Left lung (tissue), 10 donors: Measurements from ENCODE around the gene CFAP141. TPM values are rescaled to one million over a fixed set of nuclear protein-coding genes. Genes with fewer than 3 reads are reported as not detected.
A peak's percentile ranks its signal among the peaks of the same experiment; 100 is the strongest.
"Not testable (repeated sequence)": the region's sequence is repeated elsewhere in the genome, so short reads cannot be mapped to it uniquely, and the experiment has no call there.

ENCODE experiments used
- ATAC-seq: fragments of 200-7000 bp; cut with Tn5 transposase; one replicate; pipeline ENCODE4 v1.9.1; 2020; ENCODE audit warnings: moderate library complexity
- DNase-seq, 4 donors: peaks; one replicate each; pipeline ENCODE4 v3.0.0-alpha.2; 2013 to 2020
- H3K27ac ChIP-seq, 2 donors: fragments of 200-600 bp; sonication (generic) in 1 of 2; one replicate each; pipeline versions ENCODE4 v1.5.0 to v1.8.0; 2020 to 2021
- H3K27me3 ChIP-seq, 2 donors: fragments of 200-600 bp; sonication (generic) in 1 of 2; one replicate each; pipeline versions ENCODE4 v1.5.0 to v1.8.0; 2020 to 2021
- H3K36me3 ChIP-seq, 2 donors: fragments of 200-600 bp; sonication (generic) in 1 of 2; one replicate each; pipeline versions ENCODE4 v1.5.0 to v1.8.0; 2020 to 2021
- H3K4me1 ChIP-seq, 2 donors: fragments of 200-600 bp; one replicate each; pipeline ENCODE4 v1.8.0; 2021
- H3K4me3 ChIP-seq, 2 donors: fragments of 200-600 bp; sonication (generic) in 1 of 2; one replicate each; pipeline versions ENCODE4 v1.5.0 to v1.8.0; 2020 to 2021; ENCODE audit warnings: mild to moderate bottlenecking in 1 of 2
- H3K9me3 ChIP-seq, 2 donors: fragments of 200-600 bp; sonication (generic) in 1 of 2; one replicate each; pipeline versions ENCODE4 v1.5.0 to v1.8.0; 2020 to 2021
- CTCF ChIP-seq, 2 donors: fragments of 200-600 bp; sonication (generic) in 1 of 2; IDR thresholded peaks; one replicate each; pipeline versions ENCODE4 v1.5.0 to v1.8.0; 2021; ENCODE audit warnings: antibody characterized with exemption in 2 of 2
- intact Hi-C, 2 donors: fragments of 100-400 bp; cut with DNase I; formaldehyde crosslinking; loops; one replicate each; pipeline versions ENCODE4 v1.11.2 to v1.14.2; 2022
- polyA plus RNA-seq, 6 donors: library from polyadenylated mRNA; unstranded; fragments of 120-200 nt; gene quantifications; one replicate each; pipeline ENCODE4 v1.2.1, GENCODE V29; 2013; ENCODE audit not compliant: insufficient read length in 6 of 6
- total RNA-seq, 2 donors: library from RNA; stranded (reverse); fragmentation: NEBNext Ultra II Directional; extraction: Animal tissue kit (Norgen Biotek cat#: 25700); gene quantifications; one replicate each; pipeline ENCODE4 v1.2.1, GENCODE V29; 2021
- donor health status: DM: no; HTN: yes; CAD: no.
- donor health status: DM: no; HTN: no; CAD: no.

Gene CFAP141
- total and polyA plus RNA-seq, 8 donors: 0.52 to 4.4 (median 2.2) TPM; not detected in 2

- Histone ChIP-seq H3K36me3 (peaks cover 3 to 93% of the 10 kb centered on the region in 2 donors), H3K27ac (no peak overlapping the region)
- intact Hi-C loops: no loop called here
These were observed 6.0 kb upstream of the CFAP141 start for GRCh38 chr1:154212083-154212482.

GRCh38 chr1:154208677-154209388, 2.7 kb upstream of the CFAP141 start:
- ATAC-seq (no peak), DNase-seq (no peak)
- no peaks in the 10 kb centered on the region for H3K27me3 ChIP-seq
- peaks cover 3 to 93% of the 10 kb centered on the region in 2 donors for H3K36me3 ChIP-seq
- no peaks in the 10 kb centered on the region for H3K9me3 ChIP-seq
- no peak overlapping the region for H3K4me3 ChIP-seq
- no peaks in the 10 kb centered on the region for H3K4me1 ChIP-seq
- no peak overlapping the region for H3K27ac ChIP-seq
- no peak for TF ChIP-seq CTCF (IDR thresholded peaks at IDR 0.05)
- intact Hi-C loops: no loop called here

More at GRCh38 chr1:154212083-154212482, 6.0 kb upstream of the CFAP141 start:
- Histone ChIP-seq H3K27me3 (no peaks in the 10 kb centered on the region), H3K4me3 (no peak overlapping the region), H3K9me3 (no peaks in the 10 kb centered on the region), H3K4me1 (peaks cover 0 to 2% of the 10 kb centered on the region in 2 donors)
- ATAC-seq: no peak
- DNase-seq: no peak
- TF ChIP-seq CTCF (IDR thresholded peaks at IDR 0.05): no peak

- no peaks in the 10 kb centered on the region for H3K9me3 ChIP-seq
- DNase-seq (no peak), ATAC-seq (peak; percentile 90)
- no peaks in the 10 kb centered on the region for H3K27me3 ChIP-seq
- no peak overlapping the region for H3K27ac ChIP-seq
- intact Hi-C loops: no loop called here
- no peak for TF ChIP-seq CTCF (IDR thresholded peaks at IDR 0.05)
- no peak overlapping the region for H3K4me3 ChIP-seq
- peaks cover 3 to 78% of the 10 kb centered on the region in 2 donors for H3K36me3 ChIP-seq
- no peaks in the 10 kb centered on the region for H3K4me1 ChIP-seq
These were observed 1.1 kb upstream of the CFAP141 start for GRCh38 chr1:154207262-154207661.

- H3K4me3 ChIP-seq, intact Hi-C loops, DNase-seq, H3K9me3 ChIP-seq, H3K27me3 ChIP-seq, ATAC-seq, H3K4me1 ChIP-seq, H3K27ac ChIP-seq: not testable (repeated sequence)
- peaks cover 3 to 63% of the 10 kb centered on the region in 2 donors for H3K36me3 ChIP-seq
These were observed 355 bp downstream of the CFAP141 start for GRCh38 chr1:154205778-154206177.

DNA sequence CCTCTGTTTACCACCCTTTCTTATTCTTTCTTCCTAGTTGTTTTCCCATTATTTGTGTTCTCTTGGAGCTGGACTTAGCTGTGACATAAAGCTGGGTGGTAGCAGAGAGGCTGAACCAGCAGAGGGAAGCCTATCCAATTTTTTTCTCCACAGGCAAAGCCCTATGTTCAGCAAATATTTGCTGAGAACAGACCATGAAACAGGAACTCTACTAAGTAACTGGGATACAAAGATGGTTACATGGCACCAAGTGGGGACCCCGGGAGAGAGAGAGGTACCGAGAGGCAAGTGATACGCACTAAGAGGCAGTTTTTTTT, 6.6 kb downstream of the CFAP141 start:
- H3K4me3 ChIP-seq: no peak overlapping the region
- H3K27me3 ChIP-seq: no peaks in the 10 kb centered on the region
- no peaks in the 10 kb centered on the region for H3K9me3 ChIP-seq
- H3K27ac ChIP-seq: peak overlapping the region in 1 of 2 donors; percentile 10
- DNase-seq (peak in 1 of 4 donors; percentile 30), ATAC-seq (peak; percentile 21)
- peaks cover 6 to 7% of the 10 kb centered on the region in 2 donors for H3K4me1 ChIP-seq
- peaks cover 0 to under 1% of the 10 kb centered on the region in 2 donors for H3K36me3 ChIP-seq
- no peak for TF ChIP-seq CTCF (IDR thresholded peaks at IDR 0.05)
- intact Hi-C loops: no loop called here
